Neural progenitor cell (in vitro differentiated cells): ENCODE measurements around the gene PRCP.
"Not testable (repeated sequence)": the region's sequence is repeated elsewhere in the genome, so short reads cannot be mapped to it uniquely, and the experiment has no call there.

Experiments used
- EZH2 ChIP-seq: fragments of 200-600 bp; sonication (generic); IDR thresholded peaks from 2 replicates; pipeline ENCODE4 v1.6.1; 2017; ENCODE audit warnings: antibody characterized with exemption, mild to moderate bottlenecking, moderate library complexity
- TF ChIP-seq, protein P1 (sequence below): fragments of 200-600 bp; sonication (generic); IDR thresholded peaks from 2 replicates; pipeline ENCODE4 v1.5.1; 2017; ENCODE audit warnings: antibody characterized with exemption, mild to moderate bottlenecking

DNA sequence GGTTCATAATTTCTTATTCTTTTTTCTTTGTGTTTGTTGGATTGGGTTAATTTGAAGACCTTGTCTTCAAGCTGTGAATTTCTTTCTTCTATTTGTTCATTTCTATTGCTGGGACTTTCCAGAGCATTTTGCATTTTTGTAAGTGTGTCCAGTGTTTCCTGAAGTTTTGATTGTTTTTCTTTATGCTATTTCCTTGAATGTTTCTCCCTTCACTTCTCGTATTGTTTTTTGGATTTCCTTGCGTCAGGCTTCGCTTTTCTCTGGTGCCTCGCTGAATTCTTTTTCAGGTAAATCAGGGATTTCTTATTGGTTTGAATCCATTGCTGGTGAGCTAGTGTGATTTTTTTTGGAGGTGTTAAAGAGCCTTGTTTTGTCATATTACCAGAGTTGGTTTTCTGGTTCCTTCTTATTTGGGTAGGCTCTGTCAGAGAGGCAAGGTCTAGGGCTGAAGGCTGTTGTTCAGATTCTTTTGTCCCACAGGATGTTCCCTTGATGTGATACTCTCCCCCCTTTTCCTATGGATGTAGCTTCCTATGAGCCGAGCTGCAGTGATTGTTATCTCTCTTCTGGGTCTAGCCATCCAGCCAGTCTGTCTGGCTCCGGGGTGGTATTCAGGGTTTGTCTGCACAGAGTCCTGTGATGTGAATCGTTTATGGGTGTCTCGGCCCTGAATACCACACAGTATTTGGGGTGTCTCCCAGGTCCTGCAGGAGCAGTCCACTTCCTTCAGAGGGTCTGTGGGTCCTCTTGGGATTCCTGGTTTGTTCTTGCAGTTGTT, 22.4 kb upstream of the PRCP start:
- TF ChIP-seq, protein P1, sequence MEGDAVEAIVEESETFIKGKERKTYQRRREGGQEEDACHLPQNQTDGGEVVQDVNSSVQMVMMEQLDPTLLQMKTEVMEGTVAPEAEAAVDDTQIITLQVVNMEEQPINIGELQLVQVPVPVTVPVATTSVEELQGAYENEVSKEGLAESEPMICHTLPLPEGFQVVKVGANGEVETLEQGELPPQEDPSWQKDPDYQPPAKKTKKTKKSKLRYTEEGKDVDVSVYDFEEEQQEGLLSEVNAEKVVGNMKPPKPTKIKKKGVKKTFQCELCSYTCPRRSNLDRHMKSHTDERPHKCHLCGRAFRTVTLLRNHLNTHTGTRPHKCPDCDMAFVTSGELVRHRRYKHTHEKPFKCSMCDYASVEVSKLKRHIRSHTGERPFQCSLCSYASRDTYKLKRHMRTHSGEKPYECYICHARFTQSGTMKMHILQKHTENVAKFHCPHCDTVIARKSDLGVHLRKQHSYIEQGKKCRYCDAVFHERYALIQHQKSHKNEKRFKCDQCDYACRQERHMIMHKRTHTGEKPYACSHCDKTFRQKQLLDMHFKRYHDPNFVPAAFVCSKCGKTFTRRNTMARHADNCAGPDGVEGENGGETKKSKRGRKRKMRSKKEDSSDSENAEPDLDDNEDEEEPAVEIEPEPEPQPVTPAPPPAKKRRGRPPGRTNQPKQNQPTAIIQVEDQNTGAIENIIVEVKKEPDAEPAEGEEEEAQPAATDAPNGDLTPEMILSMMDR, result not testable (repeated sequence)
- TF ChIP-seq EZH2, result not testable (repeated sequence)
